B cell (primary cell): Measurements from ENCODE around the gene NRGN. TPM values are rescaled to one million over a fixed set of nuclear protein-coding genes. Genes with fewer than 3 reads are reported as not detected.

Experiments
- ATAC-seq: fragments of 200-7000 bp; cut with Tn5 transposase; one replicate; pipeline ENCODE4 v1.10.0; 2021; ENCODE audit warnings: low read depth, mild to moderate bottlenecking, moderate number of reproducible peaks, moderate library complexity
- CTCF ChIA-PET: fragments of 350-600 bp; sonication (Branson Sonifier 250); formaldehyde crosslinking; loops from one replicate; lab custom pipeline; 2021; ENCODE audit warnings: antibody characterized with exemption, inconsistent platforms; lab: Charles Lee
- POLR2A ChIA-PET: fragments of 350-600 bp; sonication (Branson Sonifier 250); formaldehyde crosslinking; loops from one replicate; lab custom pipeline; 2021; ENCODE audit warnings: antibody characterized with exemption; lab: Charles Lee
- DNase-seq: peaks from one replicate; pipeline ENCODE4 v3.0.0; 2013
- H2AFZ ChIP-seq: 2 replicates; pipeline ENCODE4 v1.6.1; 2012; ENCODE audit warnings: mild to moderate bottlenecking, low read depth, low read length; ENCODE audit not compliant: insufficient read depth, poor library complexity, severe bottlenecking
- H3K27ac ChIP-seq, 2 donors: 1 replicate in 1 of 2; 2 replicates in 1 of 2; pipeline ENCODE4 v1.5.1; 2012 to 2013; ENCODE audit warnings: low read length in 2 of 2, mild to moderate bottlenecking in 2 of 2, moderate library complexity in 1 of 2
- H3K27me3 ChIP-seq, 4 experiments: fragments of 200-600 bp in 1 of 4; sonication (generic) in 1 of 4; replicated peaks in 1 of 4; 1 replicate in 2 of 4; 2 replicates in 2 of 4; pipeline versions ENCODE4 v1.6.1 to v1.7.0; 2013 to 2016; ENCODE audit warnings: low read length in 3 of 4, mild to moderate bottlenecking in 2 of 4, mixed read lengths in 1 of 4, moderate library complexity in 1 of 4; ENCODE audit not compliant: insufficient read depth in 4 of 4, control insufficient read depth in 3 of 4; ENCODE audit errors: control extremely low read depth in 1 of 4
- H3K36me3 ChIP-seq, 2 experiments: replicated peaks in 1 of 2; 1 replicate in 1 of 2; 2 replicates in 1 of 2; pipeline versions ENCODE4 v1.6.1 to v1.7.1; 2013; ENCODE audit warnings: low read length in 1 of 2; ENCODE audit not compliant: insufficient read depth in 2 of 2, control insufficient read depth in 1 of 2; ENCODE audit errors: control extremely low read depth in 1 of 2, extremely low read depth in 1 of 2
- H3K4me1 ChIP-seq, 2 donors: fragments of 200-600 bp in 1 of 2; sonication (generic) in 1 of 2; 1 replicate in 1 of 2; 2 replicates in 1 of 2; pipeline versions ENCODE4 v1.5.1 to v1.6.1; 2013 to 2017; ENCODE audit warnings: low read length in 2 of 2; ENCODE audit not compliant: control insufficient read depth in 2 of 2, insufficient read depth in 2 of 2
- H3K4me2 ChIP-seq: replicated peaks from 2 replicates; pipeline ENCODE3; 2012; ENCODE audit warnings: mild to moderate bottlenecking, low read depth, low read length; ENCODE audit not compliant: poor library complexity, severe bottlenecking
- H3K4me3 ChIP-seq, 5 experiments: fragments of 200-600 bp in 1 of 5; sonication (generic) in 1 of 5; 1 replicate in 3 of 5; 2 replicates in 2 of 5; pipeline versions ENCODE4 v1.5.1 to v1.7.0; 2011 to 2016; ENCODE audit warnings: low read length in 4 of 5, mild to moderate bottlenecking in 4 of 5, low read depth in 2 of 5, control low read depth in 1 of 5, moderate library complexity in 1 of 5; ENCODE audit not compliant: insufficient read depth in 1 of 5; ENCODE audit errors: control extremely low read depth in 1 of 5, extremely low read depth in 1 of 5
- H3K79me2 ChIP-seq: fragments of 200-600 bp; sonication (generic); one replicate; pipeline ENCODE4 v1.6.0; 2016; ENCODE audit warnings: low read length; ENCODE audit not compliant: control insufficient read depth, insufficient read depth
- H3K9ac ChIP-seq: fragments of 200-600 bp; sonication (generic); 2 replicates; pipeline ENCODE4 v1.6.1; 2017; ENCODE audit warnings: mild to moderate bottlenecking, low read length, moderate library complexity
- H3K9me3 ChIP-seq, 3 donors: one replicate each; pipeline versions ENCODE4 v1.6.1 to v1.7.1; 2013; ENCODE audit warnings: low read length in 2 of 3; ENCODE audit not compliant: control insufficient read depth in 2 of 3, insufficient read depth in 1 of 3; ENCODE audit errors: control extremely low read depth in 1 of 3
- H4K20me1 ChIP-seq: 2 replicates; pipeline ENCODE4 v1.6.0; 2012; ENCODE audit warnings: mild to moderate bottlenecking, low read length; ENCODE audit not compliant: insufficient read depth, control insufficient read depth, poor library complexity, severe bottlenecking
- H3K27ac Mint-ChIP-seq: one replicate; pipeline ENCODE4 v1.8.0; 2021; ENCODE audit warnings: mixed read lengths
- H3K27me3 Mint-ChIP-seq: one replicate; pipeline ENCODE4 v1.8.0; 2021; ENCODE audit warnings: mixed read lengths
- H3K4me1 Mint-ChIP-seq: one replicate; pipeline ENCODE4 v1.8.0; 2021; ENCODE audit warnings: mixed read lengths
- H3K4me3 Mint-ChIP-seq: one replicate; pipeline ENCODE4 v1.8.0; 2021; ENCODE audit warnings: mixed read lengths
- H3K9me3 Mint-ChIP-seq: one replicate; pipeline ENCODE4 v1.8.0; 2022; ENCODE audit warnings: mixed read lengths; ENCODE audit not compliant: insufficient read depth
- CTCF ChIP-seq: fragments of 200-600 bp; IDR thresholded peaks from one replicate; pipeline ENCODE4 v1.8.0; 2022; ENCODE audit warnings: antibody characterized with exemption, mild to moderate bottlenecking
- EZH2 ChIP-seq: IDR thresholded peaks from 2 replicates; pipeline ENCODE4 v1.6.1; 2012; ENCODE audit warnings: borderline replicate concordance, low read depth, mild to moderate bottlenecking, moderate library complexity, low read length; ENCODE audit not compliant: insufficient read depth, poor library complexity, severe bottlenecking
- WGBS: methylation state at CpG from one replicate; pipeline ENCODE4 v1.1.5; 2013; ENCODE audit warnings: missing lambda C conversion rate; ENCODE audit not compliant: insufficient coverage; 5-methylcytosine and 5-hydroxymethylcytosine counted together
- intact Hi-C: fragments of 100-400 bp; cut with micrococcal nuclease; formaldehyde crosslinking; loops from one replicate; pipeline ENCODE4 v1.10.0; 2022
- polyA plus RNA-seq: library from polyadenylated mRNA; depleted of rRNA; stranded (reverse); fragments of >200 nt; gene quantifications from 2 replicates; pipeline ENCODE4 v1.2.3, GENCODE V29; 2012
- total RNA-seq, 2 donors: library from RNA; stranded (reverse); fragments of 120-200 nt in 1 of 2; gene quantifications; 1 replicate in 1 of 2; 2 replicates in 1 of 2; pipeline versions ENCODE4 v1.2.3 to v1.2.4, GENCODE V29; 2013 to 2022

Gene NRGN
- total and polyA plus RNA-seq, 2 donors (not counting 1 experiment from before 2014, with no cell fraction given) = 3.1 TPM; not detected in 1

GRCh38 chr11:124754710-124755109, 15.0 kb downstream of the NRGN start:
- Histone ChIP-seq H3K9me3 (peaks cover 0 to 3% (median 0%) of the 10 kb centered on the region in 3 donors), H3K79me2 (peaks cover 17% of the 10 kb centered on the region), H3K4me2 (no peak overlapping the region), H3K36me3 (no peaks in the 10 kb centered on the region), H3K4me3 (no peak overlapping the region), H3K9ac (no peak overlapping the region), H2AFZ (no peak overlapping the region), H3K27ac (no peak overlapping the region), H3K4me1 (peaks cover 25 to 34% of the 10 kb centered on the region in 2 donors), H3K27me3 (peaks cover 0 to 16% (median 7%) of the 10 kb centered on the region in 4 experiments), H4K20me1 (no peaks in the 10 kb centered on the region)
- Mint-ChIP-seq H3K27me3 (peaks cover 11% of the 10 kb centered on the region), H3K4me1 (peaks cover 23% of the 10 kb centered on the region), H3K4me3 (no peak overlapping the region), H3K27ac (no peak overlapping the region), H3K9me3 (no peaks in the 10 kb centered on the region)
- no peak for ATAC-seq
- TF ChIP-seq CTCF (no peak), EZH2 (no peak)
- DNase-seq = no peak
- intact Hi-C loops = no loop called here
- CTCF ChIA-PET = interaction anchor here (1.4 to 9.8 kb wide), 4 partner anchors 7 to 85 kb away, joined by 3 to 153 read pairs (median 15); partner anchors contain the start of gene ESAM
- 100% methylated on average over 3 of the region's 6 CpGs for WGBS
- POLR2A ChIA-PET = interaction anchor here (1.0 kb wide), 1 partner anchor 43 kb away, joined by 3 read pairs; no protein-coding TSS in a partner anchor

- Histone ChIP-seq H3K36me3 (no peaks in the 10 kb centered on the region), H3K9ac (no peak overlapping the region), H3K27me3 (peaks cover 0 to 17% (median 8%) of the 10 kb centered on the region in 4 experiments), H3K79me2 (peaks cover 25% of the 10 kb centered on the region), H3K4me2 (no peak overlapping the region), H2AFZ (no peak overlapping the region), H3K9me3 (peaks cover 0 to 3% (median 0%) of the 10 kb centered on the region in 3 donors), H3K4me3 (no peak overlapping the region), H4K20me1 (peaks cover 3% of the 10 kb centered on the region), H3K4me1 (peaks cover 32 to 40% of the 10 kb centered on the region in 2 donors), H3K27ac (no peak overlapping the region)
- Mint-ChIP-seq H3K4me1 (peaks cover 26% of the 10 kb centered on the region), H3K27ac (no peak overlapping the region), H3K27me3 (peaks cover 11% of the 10 kb centered on the region), H3K9me3 (no peaks in the 10 kb centered on the region), H3K4me3 (no peak overlapping the region)
- DNase-seq (no peak), ATAC-seq (no peak)
- intact Hi-C loops = no loop called here
- ChIA-PET CTCF (interaction anchor here (0.7 to 11.1 kb wide), 5 partner anchors 6 to 86 kb away, joined by 3 to 153 read pairs (median 13); partner anchors contain the start of gene VSIG2), POLR2A (interaction anchor here (1.1 kb wide), 1 partner anchor 82 kb away, joined by 3 read pairs; the partner anchor contains the start of genes SIAE and SPA17)
- no peak for TF ChIP-seq EZH2
- TF ChIP-seq CTCF = no peak
- WGBS = 98% methylated on average over 5 of the region's 9 CpGs
Measured at GRCh38 chr11:124756033-124756752, 16.5 kb downstream of the NRGN start.
